ENCODE results near the gene NIPA2. TPM values are rescaled to one million over a fixed set of nuclear protein-coding genes. Genes with fewer than 3 reads are reported as not detected.

The NIPA2 gene
- total RNA-seq, 1 donor from 2014 or later = 103 TPM

DNA sequence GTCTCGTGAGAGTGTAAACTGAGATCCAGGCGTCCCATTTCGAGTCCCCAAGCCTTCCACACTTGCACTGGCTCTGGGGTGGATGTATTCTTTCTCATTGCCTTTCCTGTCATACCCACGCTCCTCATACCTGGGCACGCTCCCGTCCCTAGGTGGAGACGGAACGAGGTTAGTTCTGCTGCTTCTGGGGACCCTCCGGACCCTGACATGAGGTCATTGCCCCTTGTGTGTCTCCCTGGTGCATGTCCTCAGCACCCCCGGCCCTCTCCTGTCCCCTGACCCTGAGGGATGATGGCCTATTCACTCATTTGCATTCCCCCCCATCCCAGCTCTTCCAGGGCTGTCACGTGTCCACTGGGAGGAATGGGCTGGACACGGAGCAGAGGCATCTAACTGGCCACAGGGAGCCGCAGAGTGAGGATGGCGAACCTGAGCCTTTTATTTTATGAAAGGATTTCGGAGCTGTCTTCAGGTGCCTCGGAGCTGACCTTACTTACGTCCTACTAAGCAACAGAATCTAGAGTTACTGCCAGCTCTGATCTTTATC is 43.8 kb upstream of the NIPA2 start:
- Mint-ChIP-seq H3K9me3 (ENCODE audit: unreplicated experiment) (no peaks in the 10 kb centered on the region), H3K27me3 (ENCODE audit: low read depth, unreplicated experiment) (no peaks in the 10 kb centered on the region), H3K36me3 (ENCODE audit: low read depth, unreplicated experiment) (peaks cover 1% of the 10 kb centered on the region), H3K27ac (ENCODE audit: unreplicated experiment) (no peak overlapping the region), H3K4me1 (ENCODE audit: low read depth, unreplicated experiment) (no peaks in the 10 kb centered on the region), H3K4me3 (ENCODE audit: unreplicated experiment) (no peak overlapping the region)
- no peaks in the 10 kb centered on the region for H4K20me1 ChIP-seq (ENCODE audit: insufficient read depth, low read length)
- no peak overlapping the region for H2AFZ ChIP-seq (ENCODE audit: low read depth, low read length)
- no peak overlapping the region for H3K9ac ChIP-seq (ENCODE audit: low read length)
- H3K27ac ChIP-seq (ENCODE audit: low read depth, low read length) = no peak overlapping the region
- no peak for DNase-seq (ENCODE audit: low read depth)
- H3K4me3 ChIP-seq (ENCODE audit: insufficient read depth, low read depth, low read length) = no peak overlapping the region
- no peak for TF ChIP-seq EZH2 (IDR thresholded peaks at IDR 0.05; ENCODE audit: insufficient read depth, low read length)
- TF ChIP-seq, protein P1, sequence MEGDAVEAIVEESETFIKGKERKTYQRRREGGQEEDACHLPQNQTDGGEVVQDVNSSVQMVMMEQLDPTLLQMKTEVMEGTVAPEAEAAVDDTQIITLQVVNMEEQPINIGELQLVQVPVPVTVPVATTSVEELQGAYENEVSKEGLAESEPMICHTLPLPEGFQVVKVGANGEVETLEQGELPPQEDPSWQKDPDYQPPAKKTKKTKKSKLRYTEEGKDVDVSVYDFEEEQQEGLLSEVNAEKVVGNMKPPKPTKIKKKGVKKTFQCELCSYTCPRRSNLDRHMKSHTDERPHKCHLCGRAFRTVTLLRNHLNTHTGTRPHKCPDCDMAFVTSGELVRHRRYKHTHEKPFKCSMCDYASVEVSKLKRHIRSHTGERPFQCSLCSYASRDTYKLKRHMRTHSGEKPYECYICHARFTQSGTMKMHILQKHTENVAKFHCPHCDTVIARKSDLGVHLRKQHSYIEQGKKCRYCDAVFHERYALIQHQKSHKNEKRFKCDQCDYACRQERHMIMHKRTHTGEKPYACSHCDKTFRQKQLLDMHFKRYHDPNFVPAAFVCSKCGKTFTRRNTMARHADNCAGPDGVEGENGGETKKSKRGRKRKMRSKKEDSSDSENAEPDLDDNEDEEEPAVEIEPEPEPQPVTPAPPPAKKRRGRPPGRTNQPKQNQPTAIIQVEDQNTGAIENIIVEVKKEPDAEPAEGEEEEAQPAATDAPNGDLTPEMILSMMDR (IDR thresholded peaks at IDR 0.05; ENCODE audit: insufficient read depth, low read depth, low read length) = no peak
- no peaks in the 10 kb centered on the region for H3K27me3 ChIP-seq (ENCODE audit: insufficient read depth, low read length)
- H3K9me3 ChIP-seq (ENCODE audit: insufficient read depth, low read depth, low read length) = no peaks in the 10 kb centered on the region
- H3K79me2 ChIP-seq (ENCODE audit: insufficient read depth, low read length) = peaks cover 13% of the 10 kb centered on the region
- no peaks in the 10 kb centered on the region for H3K4me1 ChIP-seq (ENCODE audit: insufficient read depth, low read length)
- no peak overlapping the region for H3K4me2 ChIP-seq (ENCODE audit: low read length)
- H3K36me3 ChIP-seq (ENCODE audit: insufficient read depth, low read length) = no peaks in the 10 kb centered on the region
- no peak for FAIRE-seq

DNA sequence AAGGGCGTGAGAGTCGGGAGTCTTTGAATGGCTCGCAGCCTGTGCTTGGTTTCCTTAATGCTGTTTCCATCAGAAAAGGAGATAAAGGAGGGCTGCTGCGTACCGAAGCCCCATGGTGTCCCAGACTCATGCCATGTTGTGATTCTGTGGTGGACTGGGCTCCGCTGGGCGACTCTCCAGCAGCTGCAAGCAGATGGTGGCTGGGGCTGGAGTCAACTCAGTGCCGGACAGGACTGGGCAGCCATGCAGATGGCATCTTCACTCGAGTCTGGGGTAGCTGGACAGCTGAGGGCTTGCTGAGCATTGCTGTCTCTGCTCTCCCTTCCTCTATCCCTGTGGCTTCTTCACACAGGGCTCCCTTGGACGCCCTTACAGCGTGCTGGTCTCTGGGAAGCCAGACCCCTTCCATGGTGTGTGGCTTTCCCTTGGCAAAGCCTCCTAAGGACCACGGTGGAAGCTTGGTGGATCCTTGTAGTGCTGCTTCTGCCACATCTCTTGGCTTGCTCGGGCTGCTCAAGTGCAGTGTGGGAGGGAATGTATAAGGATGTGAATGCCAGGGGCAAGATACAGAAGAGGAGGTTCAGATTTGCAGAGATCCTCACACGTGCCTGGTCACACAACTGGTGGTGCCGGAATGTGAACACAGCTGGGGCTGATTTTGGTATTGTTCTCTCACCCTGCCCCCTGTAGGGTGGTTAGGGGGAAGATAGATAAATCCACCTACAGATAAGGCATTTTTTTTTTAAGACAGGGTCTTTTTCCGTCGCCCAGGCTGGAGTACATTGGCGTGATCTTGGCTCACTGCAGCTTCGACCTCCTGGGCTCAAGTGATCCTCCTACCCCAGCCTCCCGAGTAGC is 43.0 kb upstream of the NIPA2 start:
- Histone ChIP-seq H3K4me3 (ENCODE audit: insufficient read depth, low read depth, low read length) (no peak overlapping the region), H3K9ac (ENCODE audit: low read length) (no peak overlapping the region), H3K27ac (ENCODE audit: low read depth, low read length) (no peak overlapping the region), H3K27me3 (ENCODE audit: insufficient read depth, low read length) (no peaks in the 10 kb centered on the region), H2AFZ (ENCODE audit: low read depth, low read length) (no peak overlapping the region), H3K4me2 (ENCODE audit: low read length) (no peak overlapping the region), H3K36me3 (ENCODE audit: insufficient read depth, low read length) (no peaks in the 10 kb centered on the region), H4K20me1 (ENCODE audit: insufficient read depth, low read length) (no peaks in the 10 kb centered on the region), H3K4me1 (ENCODE audit: insufficient read depth, low read length) (no peaks in the 10 kb centered on the region), H3K9me3 (ENCODE audit: insufficient read depth, low read depth, low read length) (no peaks in the 10 kb centered on the region), H3K79me2 (ENCODE audit: insufficient read depth, low read length) (peaks cover 9% of the 10 kb centered on the region)
- FAIRE-seq = no peak
- Mint-ChIP-seq H3K27ac (ENCODE audit: unreplicated experiment) (no peak overlapping the region), H3K4me1 (ENCODE audit: low read depth, unreplicated experiment) (no peaks in the 10 kb centered on the region), H3K27me3 (ENCODE audit: low read depth, unreplicated experiment) (no peaks in the 10 kb centered on the region), H3K36me3 (ENCODE audit: low read depth, unreplicated experiment) (no peaks in the 10 kb centered on the region), H3K4me3 (ENCODE audit: unreplicated experiment) (no peak overlapping the region), H3K9me3 (ENCODE audit: unreplicated experiment) (no peaks in the 10 kb centered on the region)
- no peak for TF ChIP-seq EZH2 (IDR thresholded peaks at IDR 0.05; ENCODE audit: insufficient read depth, low read length)
- TF ChIP-seq, protein P1 (IDR thresholded peaks at IDR 0.05; ENCODE audit: insufficient read depth, low read depth, low read length) = no peak
- DNase-seq (ENCODE audit: low read depth) = no peak

- no peak overlapping the region for H3K27ac Mint-ChIP-seq (ENCODE audit: unreplicated experiment)
Observed at GRCh38 chr15:22796079-22796478, 42.4 kb upstream of the NIPA2 start.

More at GRCh38 chr15:22796079-22796478, 42.4 kb upstream of the NIPA2 start:
- H3K4me1 ChIP-seq (ENCODE audit: insufficient read depth, low read length) = no peaks in the 10 kb centered on the region
- no peak overlapping the region for H2AFZ ChIP-seq (ENCODE audit: low read depth, low read length)
- FAIRE-seq (no peak), DNase-seq (ENCODE audit: low read depth) (no peak)
- no peaks in the 10 kb centered on the region for H3K9me3 ChIP-seq (ENCODE audit: insufficient read depth, low read depth, low read length)
- no peaks in the 10 kb centered on the region for H3K27me3 Mint-ChIP-seq (ENCODE audit: low read depth, unreplicated experiment)
- no peaks in the 10 kb centered on the region for H4K20me1 ChIP-seq (ENCODE audit: insufficient read depth, low read length)
- H3K4me3 Mint-ChIP-seq (ENCODE audit: unreplicated experiment) = no peak overlapping the region
- peaks cover 9% of the 10 kb centered on the region for H3K79me2 ChIP-seq (ENCODE audit: insufficient read depth, low read length)
- H3K9ac ChIP-seq (ENCODE audit: low read length) = no peak overlapping the region
- no peaks in the 10 kb centered on the region for H3K36me3 ChIP-seq (ENCODE audit: insufficient read depth, low read length)
- no peaks in the 10 kb centered on the region for H3K36me3 Mint-ChIP-seq (ENCODE audit: low read depth, unreplicated experiment)
- TF ChIP-seq EZH2 (IDR thresholded peaks at IDR 0.05; ENCODE audit: insufficient read depth, low read length) = no peak
- TF ChIP-seq, protein P1 (IDR thresholded peaks at IDR 0.05; ENCODE audit: insufficient read depth, low read depth, low read length) = no peak
- no peaks in the 10 kb centered on the region for H3K4me1 Mint-ChIP-seq (ENCODE audit: low read depth, unreplicated experiment)
- H3K4me2 ChIP-seq (ENCODE audit: low read length) = no peak overlapping the region
- no peaks in the 10 kb centered on the region for H3K27me3 ChIP-seq (ENCODE audit: insufficient read depth, low read length)
- no peak overlapping the region for H3K27ac ChIP-seq (ENCODE audit: low read depth, low read length)
- no peaks in the 10 kb centered on the region for H3K9me3 Mint-ChIP-seq (ENCODE audit: unreplicated experiment)
- no peak overlapping the region for H3K4me3 ChIP-seq (ENCODE audit: insufficient read depth, low read depth, low read length)

Data from astrocyte (in vitro differentiated cells and primary cell).